ENCODE results near the gene DAP.

GRCh38 chr5:10655972-10656830, 104.8 kb downstream of the DAP start:
- TF ChIP-seq ATF3 (IDR thresholded peaks at IDR 0.05) (no peak), CTCF (IDR thresholded peaks at IDR 0.05; ENCODE audit: low read depth, low read length, missing input control) (no peak), MAX (IDR thresholded peaks at IDR 0.05) (no peak), YY1 (IDR thresholded peaks at IDR 0.05) (no peak), TAF1 (conservative IDR thresholded peaks at IDR 0.05) (no peak), SP1 (IDR thresholded peaks at IDR 0.05) (no peak), GABPA (IDR thresholded peaks at IDR 0.05 in 1 of 2, conservative IDR thresholded peaks at IDR 0.05 in 1 of 2) (no peak), RAD21 (IDR thresholded peaks at IDR 0.05) (no peak), HNF4G (IDR thresholded peaks at IDR 0.05) (no peak), REST (IDR thresholded peaks at IDR 0.05) (no peak)
